Fibroblast of pulmonary artery (primary cell): ENCODE results near the gene KCNH1.

Source experiments
- DNase-seq: peaks from one replicate; pipeline ENCODE4 v3.0.0-alpha.2; 2010; ENCODE audit warnings: low read depth
- H3K4me3 ChIP-seq: replicated peaks from 2 replicates; pipeline ENCODE4 v1.5.1; 2011; ENCODE audit warnings: low read depth, mild to moderate bottlenecking, control low read depth, low read length, moderate library complexity
- TF ChIP-seq, protein P1 (sequence below): IDR thresholded peaks from 2 replicates; pipeline ENCODE4 v1.5.1; 2011; ENCODE audit warnings: mild to moderate bottlenecking, control low read depth, low read length, inconsistent platforms; ENCODE audit errors: missing control alignments

Gene KCNH1

DNA sequence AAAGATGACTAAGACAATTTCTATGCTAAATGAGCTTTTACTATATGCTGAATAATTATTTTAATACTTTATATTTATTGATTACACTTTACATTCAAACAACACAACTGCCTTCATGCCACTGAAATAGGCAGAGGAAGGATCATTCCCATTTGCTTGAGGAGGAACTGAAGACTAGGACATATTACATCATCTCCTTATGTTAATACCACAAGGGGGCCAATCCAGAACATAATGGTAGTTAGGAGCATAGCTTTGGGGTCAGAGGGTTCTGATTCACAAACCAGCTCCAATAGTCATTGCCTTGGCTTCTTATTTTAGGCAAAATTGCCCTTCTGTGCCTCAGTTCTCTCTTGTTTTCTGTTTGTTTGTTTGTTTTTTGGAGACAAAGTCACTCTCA is 306.5 kb downstream of the KCNH1 start:
- no peak overlapping the region for H3K4me3 ChIP-seq
- DNase-seq = no peak
- TF ChIP-seq, protein P1, sequence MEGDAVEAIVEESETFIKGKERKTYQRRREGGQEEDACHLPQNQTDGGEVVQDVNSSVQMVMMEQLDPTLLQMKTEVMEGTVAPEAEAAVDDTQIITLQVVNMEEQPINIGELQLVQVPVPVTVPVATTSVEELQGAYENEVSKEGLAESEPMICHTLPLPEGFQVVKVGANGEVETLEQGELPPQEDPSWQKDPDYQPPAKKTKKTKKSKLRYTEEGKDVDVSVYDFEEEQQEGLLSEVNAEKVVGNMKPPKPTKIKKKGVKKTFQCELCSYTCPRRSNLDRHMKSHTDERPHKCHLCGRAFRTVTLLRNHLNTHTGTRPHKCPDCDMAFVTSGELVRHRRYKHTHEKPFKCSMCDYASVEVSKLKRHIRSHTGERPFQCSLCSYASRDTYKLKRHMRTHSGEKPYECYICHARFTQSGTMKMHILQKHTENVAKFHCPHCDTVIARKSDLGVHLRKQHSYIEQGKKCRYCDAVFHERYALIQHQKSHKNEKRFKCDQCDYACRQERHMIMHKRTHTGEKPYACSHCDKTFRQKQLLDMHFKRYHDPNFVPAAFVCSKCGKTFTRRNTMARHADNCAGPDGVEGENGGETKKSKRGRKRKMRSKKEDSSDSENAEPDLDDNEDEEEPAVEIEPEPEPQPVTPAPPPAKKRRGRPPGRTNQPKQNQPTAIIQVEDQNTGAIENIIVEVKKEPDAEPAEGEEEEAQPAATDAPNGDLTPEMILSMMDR = no peak

DNA sequence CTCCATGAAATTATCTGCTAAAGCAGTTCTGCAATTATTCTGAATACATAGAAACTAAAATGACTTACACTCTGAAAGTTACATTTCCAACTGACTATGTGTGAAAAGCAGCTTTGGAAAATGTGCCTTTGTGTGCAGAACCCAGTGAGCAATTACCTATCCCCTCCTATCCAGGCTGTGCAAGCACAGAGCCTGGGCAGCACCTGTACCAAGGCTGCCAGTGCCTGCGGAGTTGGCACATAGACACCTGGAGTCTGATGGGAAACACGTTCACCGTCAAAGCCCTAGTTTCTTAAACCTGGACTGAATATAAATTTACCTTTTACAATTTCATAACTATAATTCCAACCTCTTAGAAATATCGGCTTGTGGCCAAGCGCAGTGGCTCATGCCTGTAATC is 307.3 kb downstream of the KCNH1 start:
- TF ChIP-seq, protein P1 = no peak
- DNase-seq = no peak
- H3K4me3 ChIP-seq = no peak overlapping the region

DNA sequence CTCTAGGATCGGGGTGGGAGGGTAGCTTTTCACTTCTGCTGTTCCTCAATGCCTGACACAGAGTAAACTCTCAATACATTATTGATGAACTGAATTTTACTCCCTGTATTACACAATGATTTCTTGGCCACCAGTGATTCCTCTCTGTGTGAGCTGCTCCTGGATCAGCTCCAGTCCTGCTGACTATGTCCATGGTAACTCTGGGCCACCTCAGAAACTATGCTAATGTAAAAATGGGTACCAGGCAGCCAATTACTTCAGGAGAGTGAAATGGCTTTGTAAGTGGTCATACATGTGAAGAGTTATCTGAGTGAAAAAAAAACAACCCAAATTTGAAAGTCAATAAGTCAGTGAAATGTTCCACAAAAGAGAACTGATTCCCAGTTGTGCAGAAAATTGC is 311.0 kb downstream of the KCNH1 start:
- H3K4me3 ChIP-seq = no peak overlapping the region
- TF ChIP-seq, protein P1 = no peak
- DNase-seq = no peak

DNA sequence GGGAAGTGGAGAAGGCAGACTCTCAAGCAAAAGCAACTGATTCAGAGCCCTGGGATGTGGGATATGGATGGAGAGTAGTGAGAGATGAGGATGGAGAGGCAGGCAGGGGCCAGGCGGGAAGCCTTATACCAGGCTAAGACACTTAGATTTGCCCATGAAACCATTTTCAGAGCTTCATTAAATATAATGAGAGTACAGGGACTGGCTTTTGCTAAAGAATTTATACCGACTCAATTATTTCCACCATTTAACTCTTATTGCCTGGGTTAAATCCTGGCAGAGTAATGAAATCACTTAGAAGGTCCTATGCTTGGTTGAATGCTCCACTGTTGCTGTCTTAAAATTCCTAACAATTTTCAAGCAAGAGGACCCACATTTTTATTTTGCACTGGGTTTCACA is 311.7 kb downstream of the KCNH1 start:
- DNase-seq = no peak
- TF ChIP-seq, protein P1 = no peak
- no peak overlapping the region for H3K4me3 ChIP-seq

DNA sequence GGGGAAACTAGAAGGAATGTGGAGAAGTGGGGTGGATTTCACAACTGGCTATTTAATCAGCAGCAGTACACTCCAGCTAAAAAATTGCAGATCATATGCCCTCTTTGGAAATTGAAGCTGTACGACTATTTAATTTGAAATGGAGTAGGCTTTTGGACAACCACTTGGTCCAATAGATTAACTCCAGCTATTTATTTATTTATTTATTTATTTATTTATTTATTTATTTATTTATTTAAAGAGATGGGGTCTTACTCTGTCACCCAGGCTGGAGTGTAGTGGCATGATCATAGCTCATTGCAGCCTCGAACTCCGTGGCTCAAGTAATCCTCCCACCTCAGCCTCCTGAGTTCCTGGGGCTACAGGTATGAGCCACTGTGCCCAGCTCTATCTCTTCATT is 312.3 kb downstream of the KCNH1 start:
- TF ChIP-seq, protein P1 = no peak
- H3K4me3 ChIP-seq = no peak overlapping the region
- no peak for DNase-seq

DNA sequence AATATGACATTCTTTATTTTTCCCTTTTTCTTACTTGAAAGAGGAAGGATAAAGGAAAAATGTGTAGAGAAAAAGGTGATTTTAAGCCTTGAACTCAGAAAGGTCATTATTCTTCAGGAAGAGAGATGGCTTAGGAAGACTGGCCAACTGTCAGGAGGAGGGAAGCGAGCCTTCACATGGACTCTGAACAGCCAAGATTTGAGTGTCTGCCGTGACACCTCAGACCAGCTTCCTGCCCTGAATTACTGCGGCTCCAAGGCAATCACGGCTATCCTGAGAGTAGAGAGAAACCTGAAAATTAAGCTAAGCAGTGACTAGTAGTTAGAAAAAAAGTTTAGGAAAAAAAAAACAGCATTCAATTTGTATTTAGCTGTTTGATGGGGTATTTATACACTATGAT is 314.7 kb downstream of the KCNH1 start:
- TF ChIP-seq, protein P1 = no peak
- no peak overlapping the region for H3K4me3 ChIP-seq
- no peak for DNase-seq

DNA sequence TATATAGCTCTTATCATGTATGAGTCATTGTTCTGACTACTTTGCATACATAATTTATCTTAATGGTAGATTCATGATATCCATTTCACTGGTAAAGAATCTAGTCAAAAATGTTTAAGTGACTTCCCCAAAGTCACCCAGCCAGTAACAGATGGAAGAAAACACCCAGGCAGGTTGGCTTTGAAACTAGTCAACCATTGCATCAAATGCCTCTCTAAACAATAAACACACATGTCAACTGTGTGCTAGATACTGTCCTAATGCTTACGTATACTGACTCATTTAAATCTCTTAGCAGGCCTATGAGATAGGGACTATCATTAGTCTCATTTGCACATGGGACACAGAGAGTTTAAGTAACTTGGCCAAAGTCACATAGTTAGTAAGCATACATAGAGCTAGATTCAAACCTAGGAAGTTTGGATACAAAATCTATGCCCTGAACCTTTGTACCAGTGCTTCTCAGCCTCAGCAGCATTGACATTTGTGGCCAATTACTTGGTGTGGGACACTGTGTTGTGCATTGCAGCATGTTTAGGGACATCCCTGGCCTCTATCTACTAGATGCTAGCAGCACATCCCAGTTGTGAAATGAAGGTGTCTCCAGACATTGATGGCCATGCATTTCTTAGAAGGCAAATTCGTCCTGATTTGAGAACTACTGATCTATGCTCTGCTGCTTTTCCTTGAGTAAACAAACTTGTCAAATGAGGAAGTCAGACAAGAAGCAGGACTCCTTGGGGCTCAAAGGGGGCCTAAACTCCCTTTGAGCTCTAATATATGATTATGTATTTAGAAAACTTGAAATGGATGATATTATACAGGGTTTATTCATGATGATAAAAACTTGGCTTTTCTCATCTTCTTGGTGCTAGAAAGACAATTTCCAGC is 316.3 kb downstream of the KCNH1 start:
- no peak overlapping the region for H3K4me3 ChIP-seq
- no peak for DNase-seq
- TF ChIP-seq, protein P1 = no peak
